Activated T-helper 1 cell treated with anti-CD3 and anti-CD28 coated beads, Interleukin-12 subunit alpha, Interleukin-12 subunit beta, Interleukin-2, Interleukin-4 antibody, amounts not matched to agents 30 ng/mL and 10 ng/mL and 1 ng/mL, durations not matched to agents 14 hours and 24 hours and 36 hours (primary cell): ENCODE data around the gene SMG6. TPM values are rescaled to one million over a fixed set of nuclear protein-coding genes. Genes with fewer than 3 reads are reported as not detected.
"Not testable (repeated sequence)": the region's sequence is repeated elsewhere in the genome, so short reads cannot be mapped to it uniquely, and the experiment has no call there.

Experiments used
- DNase-seq: peaks from one replicate; pipeline ENCODE4 v3.0.0; 2021; ENCODE audit warnings: low spot score
- H3K27ac Mint-ChIP-seq: one replicate; pipeline ENCODE4 v1.8.0; 2021; ENCODE audit warnings: mild to moderate bottlenecking, mixed read lengths
- H3K27me3 Mint-ChIP-seq: one replicate; pipeline ENCODE4 v1.8.0; 2022; ENCODE audit warnings: mild to moderate bottlenecking, moderate library complexity, mixed read lengths; ENCODE audit not compliant: insufficient read depth
- H3K36me3 Mint-ChIP-seq: one replicate; pipeline ENCODE4 v1.8.0; 2021; ENCODE audit warnings: low read depth, mixed read lengths
- H3K4me1 Mint-ChIP-seq: one replicate; pipeline ENCODE4 v1.8.0; 2021; ENCODE audit warnings: low read depth, mixed read lengths
- H3K4me3 Mint-ChIP-seq: one replicate; pipeline ENCODE4 v1.8.0; 2021; ENCODE audit warnings: mild to moderate bottlenecking, moderate library complexity, mixed read lengths
- H3K9me3 Mint-ChIP-seq: one replicate; pipeline ENCODE4 v1.8.0; 2021; ENCODE audit warnings: mixed read lengths
- intact Hi-C: fragments of 100-400 bp; cut with micrococcal nuclease; formaldehyde crosslinking; loops from one replicate; pipeline ENCODE4 v1.15.1; 2024
- total RNA-seq: library from RNA; stranded (reverse); gene quantifications from 2 replicates; pipeline ENCODE4 v1.2.3, GENCODE V29; 2022

SMG6 gene
- total RNA-seq, 1 donor from 2014 or later, result 39.5 TPM

GRCh38 chr17:2142682-2143081 lies 160.9 kb downstream of the SMG6 start:
- H3K9me3 Mint-ChIP-seq, H3K27ac Mint-ChIP-seq, DNase-seq, H3K27me3 Mint-ChIP-seq, H3K4me3 Mint-ChIP-seq, intact Hi-C loops: not testable (repeated sequence)
- Mint-ChIP-seq H3K36me3 (peaks cover 15% of the 10 kb centered on the region), H3K4me1 (peaks cover 29% of the 10 kb centered on the region)

GRCh38 chr17:2140683-2141082 lies 162.9 kb downstream of the SMG6 start:
- H3K27ac Mint-ChIP-seq, result no peak overlapping the region
- H3K9me3 Mint-ChIP-seq, result no peaks in the 10 kb centered on the region
- no peak for DNase-seq
- intact Hi-C loops, result no loop called here
- peaks cover 24% of the 10 kb centered on the region for H3K4me1 Mint-ChIP-seq
- H3K27me3 Mint-ChIP-seq, result no peaks in the 10 kb centered on the region
- H3K36me3 Mint-ChIP-seq, result peaks cover 9% of the 10 kb centered on the region
- no peak overlapping the region for H3K4me3 Mint-ChIP-seq

- Mint-ChIP-seq H3K36me3 (peaks cover 6% of the 10 kb centered on the region), H3K9me3 (no peaks in the 10 kb centered on the region), H3K4me1 (peaks cover 24% of the 10 kb centered on the region), H3K27me3 (no peaks in the 10 kb centered on the region), H3K4me3 (no peak overlapping the region), H3K27ac (no peak overlapping the region)
- intact Hi-C loops, result no loop called here
- no peak for DNase-seq
Observed at GRCh38 chr17:2138761-2139160, 164.8 kb downstream of the SMG6 start.

- intact Hi-C loops, result no loop called here
- H3K36me3 Mint-ChIP-seq, result peaks cover 4% of the 10 kb centered on the region
- peak; percentile 10 for DNase-seq
- peak overlapping the region; percentile 72 for H3K27ac Mint-ChIP-seq
- H3K27me3 Mint-ChIP-seq, result no peaks in the 10 kb centered on the region
- H3K9me3 Mint-ChIP-seq, result no peaks in the 10 kb centered on the region
- H3K4me3 Mint-ChIP-seq, result peak overlapping the region; percentile 10
- peaks cover 21% of the 10 kb centered on the region for H3K4me1 Mint-ChIP-seq
Observed at GRCh38 chr17:2138318-2138717, 165.3 kb downstream of the SMG6 start.

GRCh38 chr17:2137342-2138098 lies 166.1 kb downstream of the SMG6 start:
- Mint-ChIP-seq H3K27ac (peak overlapping the region; percentile 37), H3K36me3 (peaks cover 1% of the 10 kb centered on the region), H3K4me3 (no peak overlapping the region), H3K4me1 (peaks cover 18% of the 10 kb centered on the region), H3K27me3 (no peaks in the 10 kb centered on the region), H3K9me3 (no peaks in the 10 kb centered on the region)
- intact Hi-C loops, result no loop called here
- DNase-seq, result no peak

- Mint-ChIP-seq H3K4me1 (peaks cover 18% of the 10 kb centered on the region), H3K4me3 (no peak overlapping the region), H3K36me3 (peaks cover 1% of the 10 kb centered on the region), H3K27me3 (no peaks in the 10 kb centered on the region), H3K27ac (no peak overlapping the region), H3K9me3 (no peaks in the 10 kb centered on the region)
- intact Hi-C loops, result no loop called here
- DNase-seq, result no peak
Observed at GRCh38 chr17:2136241-2136640, 167.3 kb downstream of the SMG6 start.

- Mint-ChIP-seq H3K27ac (no peak overlapping the region), H3K4me1 (peaks cover 19% of the 10 kb centered on the region), H3K27me3 (no peaks in the 10 kb centered on the region), H3K36me3 (peaks cover 9% of the 10 kb centered on the region), H3K9me3 (no peaks in the 10 kb centered on the region), H3K4me3 (no peak overlapping the region)
- DNase-seq, result no peak
- intact Hi-C loops, result no loop called here
Observed at GRCh38 chr17:2128011-2128410, 175.6 kb downstream of the SMG6 start.

GRCh38 chr17:2125013-2125535 lies 178.5 kb downstream of the SMG6 start:
- intact Hi-C loops, result no loop called here
- peaks cover 33% of the 10 kb centered on the region for H3K4me1 Mint-ChIP-seq
- no peaks in the 10 kb centered on the region for H3K9me3 Mint-ChIP-seq
- H3K36me3 Mint-ChIP-seq, result peaks cover 16% of the 10 kb centered on the region
- no peaks in the 10 kb centered on the region for H3K27me3 Mint-ChIP-seq
- H3K4me3 Mint-ChIP-seq, result no peak overlapping the region
- no peak overlapping the region for H3K27ac Mint-ChIP-seq
- DNase-seq, result no peak

GRCh38 chr17:2124391-2124790 lies 179.2 kb downstream of the SMG6 start:
- Mint-ChIP-seq H3K4me1 (peaks cover 36% of the 10 kb centered on the region), H3K27me3 (no peaks in the 10 kb centered on the region), H3K27ac (no peak overlapping the region), H3K36me3 (peaks cover 19% of the 10 kb centered on the region), H3K4me3 (no peak overlapping the region), H3K9me3 (no peaks in the 10 kb centered on the region)
- intact Hi-C loops, result no loop called here
- no peak for DNase-seq

GRCh38 chr17:2123375-2124251 lies 180.0 kb downstream of the SMG6 start:
- intact Hi-C loops, result no loop called here
- H3K4me3 Mint-ChIP-seq, result peak overlapping the region; percentile 31
- no peaks in the 10 kb centered on the region for H3K9me3 Mint-ChIP-seq
- H3K36me3 Mint-ChIP-seq, result peaks cover 19% of the 10 kb centered on the region
- H3K4me1 Mint-ChIP-seq, result peaks cover 36% of the 10 kb centered on the region
- no peak for DNase-seq
- H3K27ac Mint-ChIP-seq, result peak overlapping the region; percentile 80
- no peaks in the 10 kb centered on the region for H3K27me3 Mint-ChIP-seq

GRCh38 chr17:2122641-2123302 lies 180.8 kb downstream of the SMG6 start:
- no peak for DNase-seq
- Mint-ChIP-seq H3K27me3 (no peaks in the 10 kb centered on the region), H3K4me1 (peaks cover 36% of the 10 kb centered on the region), H3K4me3 (no peak overlapping the region), H3K36me3 (peaks cover 19% of the 10 kb centered on the region), H3K27ac (no peak overlapping the region), H3K9me3 (no peaks in the 10 kb centered on the region)
- intact Hi-C loops, result no loop called here

- no peak overlapping the region for H3K27ac Mint-ChIP-seq
- no peaks in the 10 kb centered on the region for H3K27me3 Mint-ChIP-seq
- no peak for DNase-seq
- H3K4me3 Mint-ChIP-seq, result no peak overlapping the region
- H3K36me3 Mint-ChIP-seq, result peaks cover 15% of the 10 kb centered on the region
- H3K4me1 Mint-ChIP-seq, result peaks cover 42% of the 10 kb centered on the region
- intact Hi-C loops, result no loop called here
- H3K9me3 Mint-ChIP-seq, result no peaks in the 10 kb centered on the region
Observed at GRCh38 chr17:2120586-2121335, 182.8 kb downstream of the SMG6 start.
